ENCODE measurements around the gene LAD1. TPM values are rescaled to one million over a fixed set of nuclear protein-coding genes. Genes with fewer than 3 reads are reported as not detected.

Gene LAD1
- total and polyA plus RNA-seq, 9 of the 15 experiments (the other 6 are each of a cell fraction or from before 2014, with no cell fraction given): 0.31 TPM; not detected in 8

DNA sequence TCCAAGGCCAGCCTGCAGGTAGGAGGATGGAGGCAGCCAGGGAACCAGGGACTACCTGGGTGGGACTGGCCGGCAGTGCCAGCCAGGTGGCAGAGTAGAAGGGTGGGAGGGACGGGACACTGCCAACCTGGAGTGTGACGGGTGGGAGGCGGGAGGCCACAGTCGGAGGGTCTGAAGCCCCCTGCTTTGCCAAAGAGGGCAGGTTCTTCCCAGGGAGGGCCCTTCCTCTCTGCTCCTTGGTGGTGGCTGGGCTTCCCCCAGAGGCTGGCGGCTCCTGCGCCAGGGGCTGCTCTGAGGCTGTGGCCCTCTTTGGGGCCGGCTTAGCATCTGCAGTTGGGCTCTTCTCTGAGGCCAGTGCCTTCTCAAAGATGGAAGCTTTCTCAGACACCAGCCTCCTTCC is 12.9 kb downstream of the LAD1 start:
- in situ Hi-C loops (cut with MboI) (no loop called here), intact Hi-C loops (cut with micrococcal nuclease) (no loop called here)
- no peak overlapping the region for H3K4me3 ChIP-seq
- H3K4me2 ChIP-seq (ENCODE audit: insufficient read depth, low read length): no peak overlapping the region
- FAIRE-seq (no peak), DNase-seq (ENCODE audit: extremely low read depth in 1 of 4, low spot score in 3 of 4) (no peak), ATAC-seq (0 out of 3 replicates have a peak, but pooled peaks have one; percentile 19)
- WGBS (ENCODE audit: insufficient coverage, low coverage, missing lambda C conversion rate): 3% methylated on average over 5 of the region's 8 CpGs
- H4K20me1 ChIP-seq (replicated peaks; ENCODE audit: control insufficient read depth, insufficient read depth, low read length): peaks cover 31% of the 10 kb centered on the region
- H3K27me3 ChIP-seq (ENCODE audit: control insufficient read depth in 2 of 2, insufficient read depth in 2 of 2, low read length in 2 of 2): peaks cover 28 to 77% of the 10 kb centered on the region in 2 experiments
- ChIA-PET CTCF (ENCODE audit: low intra/inter-chr PET ratio) (interaction anchor here (1.1 kb wide), 1 partner anchor 127 kb away, joined by 5 read pairs; no protein-coding TSS in a partner anchor), POLR2A (interaction anchor here (0.7 to 1.1 kb wide), 2 partner anchors 26 to 39 kb away, joined by 3 read pairs; no protein-coding TSS in a partner anchor)
- H3K9me3 ChIP-seq (replicated peaks; ENCODE audit: control insufficient read depth, insufficient read depth, low read depth, low read length): no peaks in the 10 kb centered on the region
- H3K36me3 ChIP-seq (ENCODE audit: control insufficient read depth, insufficient read depth, low read length): no peaks in the 10 kb centered on the region
- BruUV-seq (replicated peaks): no TSS peak
- no peak overlapping the region for H3K27ac ChIP-seq (ENCODE audit: extremely low read depth, low read depth, low read length)
- H3K9me1 ChIP-seq (ENCODE audit: control insufficient read depth, insufficient read depth, low read length): no peaks in the 10 kb centered on the region
- TF ChIP-seq, protein P1, sequence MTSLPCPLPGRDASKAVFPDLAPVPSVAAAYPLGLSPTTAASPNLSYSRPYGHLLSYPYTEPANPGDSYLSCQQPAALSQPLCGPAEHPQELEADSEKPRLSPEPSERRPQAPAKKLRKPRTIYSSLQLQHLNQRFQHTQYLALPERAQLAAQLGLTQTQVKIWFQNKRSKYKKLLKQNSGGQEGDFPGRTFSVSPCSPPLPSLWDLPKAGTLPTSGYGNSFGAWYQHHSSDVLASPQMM (CRISPR knock-in tag; IDR thresholded peaks at IDR 0.05): no peak
- TF ChIP-seq SP1 (CRISPR knock-in tag; IDR thresholded peaks at IDR 0.05): no peak
- no peak for TF ChIP-seq PTRF (tag; IDR thresholded peaks at IDR 0.05)
- TF ChIP-seq, protein P2, sequence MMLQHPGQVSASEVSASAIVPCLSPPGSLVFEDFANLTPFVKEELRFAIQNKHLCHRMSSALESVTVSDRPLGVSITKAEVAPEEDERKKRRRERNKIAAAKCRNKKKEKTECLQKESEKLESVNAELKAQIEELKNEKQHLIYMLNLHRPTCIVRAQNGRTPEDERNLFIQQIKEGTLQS (IDR thresholded peaks at IDR 0.05): no peak
- TF ChIP-seq, protein P2 (CRISPR knock-in tag; conservative IDR thresholded peaks at IDR 0.05): no peak
- no peak for TF ChIP-seq ZBED1 (IDR thresholded peaks at IDR 0.05)
- no peak for TF ChIP-seq ZC3H8 (IDR thresholded peaks at IDR 0.05)
- no peak for TF ChIP-seq ZNF589 (CRISPR knock-in tag; IDR thresholded peaks at IDR 0.05; ENCODE audit: low read depth)
- no peak for TF ChIP-seq NR4A1 (CRISPR knock-in tag; IDR thresholded peaks at IDR 0.05)
- TF ChIP-seq NR4A1 (tag; IDR thresholded peaks at IDR 0.05): no peak
- no peak for TF ChIP-seq U2AF1 (optimal IDR thresholded peaks at IDR 0.05; ENCODE audit: low read depth, low read length)
- TF ChIP-seq, protein P3, sequence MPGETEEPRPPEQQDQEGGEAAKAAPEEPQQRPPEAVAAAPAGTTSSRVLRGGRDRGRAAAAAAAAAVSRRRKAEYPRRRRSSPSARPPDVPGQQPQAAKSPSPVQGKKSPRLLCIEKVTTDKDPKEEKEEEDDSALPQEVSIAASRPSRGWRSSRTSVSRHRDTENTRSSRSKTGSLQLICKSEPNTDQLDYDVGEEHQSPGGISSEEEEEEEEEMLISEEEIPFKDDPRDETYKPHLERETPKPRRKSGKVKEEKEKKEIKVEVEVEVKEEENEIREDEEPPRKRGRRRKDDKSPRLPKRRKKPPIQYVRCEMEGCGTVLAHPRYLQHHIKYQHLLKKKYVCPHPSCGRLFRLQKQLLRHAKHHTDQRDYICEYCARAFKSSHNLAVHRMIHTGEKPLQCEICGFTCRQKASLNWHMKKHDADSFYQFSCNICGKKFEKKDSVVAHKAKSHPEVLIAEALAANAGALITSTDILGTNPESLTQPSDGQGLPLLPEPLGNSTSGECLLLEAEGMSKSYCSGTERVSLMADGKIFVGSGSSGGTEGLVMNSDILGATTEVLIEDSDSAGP (CRISPR knock-in tag; IDR thresholded peaks at IDR 0.05): no peak
- no peak for TF ChIP-seq XRCC4 (IDR thresholded peaks at IDR 0.05; ENCODE audit: extremely low read depth, insufficient read depth, insufficient read length)
- no peak for TF ChIP-seq IRF2 (CRISPR knock-in tag; IDR thresholded peaks at IDR 0.05)
- TF ChIP-seq NFRKB (IDR thresholded peaks at IDR 0.05; ENCODE audit: low read depth): no peak
- no peaks in the 10 kb centered on the region for H3K79me2 ChIP-seq (ENCODE audit: control insufficient read depth, insufficient read depth, low read length)
- H2AFZ ChIP-seq (ENCODE audit: low read depth, low read length): no peak overlapping the region
- no peak overlapping the region for H3K9ac ChIP-seq (ENCODE audit: insufficient read depth in 1 of 2, low read depth in 2 of 2, low read length in 2 of 2)
- peaks cover 0 to 3% of the 10 kb centered on the region in 2 experiments; a peak in 1 of 5 replicates for H3K4me1 ChIP-seq (replicated peaks in 1 of 2; ENCODE audit: control insufficient read depth in 2 of 2, insufficient read depth in 2 of 2, low read length in 2 of 2)

Data from K562 (cell line).